Eye (tissue), 1 donor: ENCODE data around the gene LRSAM1.
A peak's percentile ranks its signal among the peaks of the same experiment; 100 is the strongest.

ENCODE experiments used
- DNase-seq: peaks from one replicate; pipeline ENCODE4 v3.0.0-alpha.2; 2015

LRSAM1 gene

GRCh38 chr9:127519301-127520166, 68.2 kb downstream of the LRSAM1 start:
- DNase-seq, result no peak

DNA sequence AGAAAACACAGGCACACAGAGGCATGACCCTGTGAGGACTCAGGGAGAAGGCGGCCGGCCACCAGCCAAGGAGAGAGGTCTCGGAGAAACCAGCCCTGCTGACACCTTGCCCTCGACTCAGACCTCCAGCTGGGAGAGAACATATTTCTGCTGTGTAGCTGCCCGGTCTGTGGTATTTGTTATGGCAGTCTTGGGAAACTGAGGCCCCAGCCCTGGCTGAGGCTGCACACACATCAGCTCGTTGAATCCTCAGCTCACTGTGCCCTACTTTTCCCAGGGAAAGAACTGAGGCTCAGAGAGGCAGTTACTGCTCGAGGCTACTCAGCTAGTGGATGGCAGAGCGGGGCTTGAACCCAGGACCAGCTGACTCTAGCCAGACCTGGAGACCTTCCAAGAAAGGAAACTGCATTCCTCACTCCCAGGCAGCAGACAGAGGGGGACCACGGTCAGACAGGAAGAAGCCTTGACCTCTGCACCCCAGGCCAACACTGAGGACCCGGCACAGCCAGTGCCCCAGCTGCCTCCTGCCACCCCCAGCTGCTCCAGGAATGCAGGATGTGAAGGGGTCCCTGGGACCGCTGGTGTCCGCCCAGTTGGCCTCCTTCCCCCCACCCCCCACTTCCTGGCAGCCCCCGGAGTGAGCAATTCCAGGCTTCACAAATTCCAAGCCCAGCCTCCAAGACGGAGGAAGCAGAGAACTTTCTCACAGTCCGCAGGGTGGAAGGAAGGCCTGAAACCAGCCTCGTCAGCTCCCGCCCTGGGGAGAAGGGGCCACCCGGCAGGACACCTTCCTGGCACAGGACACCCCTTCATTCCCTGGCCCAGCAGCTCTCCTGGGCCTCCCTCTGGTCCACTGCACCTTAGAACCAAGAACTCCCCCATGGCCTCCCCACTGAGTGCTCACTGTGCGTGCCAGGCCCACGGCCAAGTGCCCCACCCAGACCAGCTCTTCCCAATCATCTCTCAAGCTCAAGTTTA, 69.9 kb downstream of the LRSAM1 start:
- peak; percentile 51 for DNase-seq

DNA sequence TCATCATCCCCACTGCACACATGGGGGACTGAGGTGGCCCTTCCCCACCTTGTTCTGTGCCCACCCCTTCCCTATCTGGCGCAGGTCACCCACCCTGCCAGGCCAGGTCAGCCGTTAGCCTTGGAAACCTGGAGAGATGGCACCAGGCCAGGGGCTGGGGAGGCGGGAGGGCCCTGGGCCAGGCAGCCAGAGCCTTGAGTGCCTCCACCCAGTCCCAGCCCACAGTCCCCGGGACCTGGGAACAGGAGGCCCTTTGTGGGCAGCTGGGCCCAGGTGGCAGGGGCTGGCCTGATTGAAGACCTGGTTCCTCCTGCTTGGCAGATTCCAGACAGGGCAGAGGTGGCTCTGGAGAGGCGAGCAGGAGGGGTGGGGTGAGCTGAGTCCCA, 70.6 kb downstream of the LRSAM1 start:
- DNase-seq, result no peak

DNA sequence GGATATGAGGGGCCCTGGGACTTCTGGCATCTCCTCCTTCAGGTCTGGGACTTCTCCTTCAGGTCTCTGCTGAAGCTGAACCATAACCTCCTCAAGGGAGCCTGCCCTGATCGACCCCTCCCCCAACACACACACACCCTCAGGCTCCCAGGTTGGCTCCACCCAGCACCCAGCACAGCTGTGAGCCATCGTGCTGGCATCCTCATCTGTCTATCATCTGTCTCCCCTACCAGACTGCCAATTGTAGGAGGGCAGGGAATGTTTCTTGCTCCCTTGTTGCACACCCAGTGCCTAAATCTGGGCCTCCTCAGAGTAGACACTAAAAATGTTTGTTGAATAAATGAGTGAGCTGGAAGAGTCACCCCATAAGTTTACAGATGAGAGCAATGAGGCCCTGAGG, 71.4 kb downstream of the LRSAM1 start:
- DNase-seq, result no peak

- no peak for DNase-seq
These were observed 72.1 kb downstream of the LRSAM1 start for GRCh38 chr9:127523312-127523851.

DNA sequence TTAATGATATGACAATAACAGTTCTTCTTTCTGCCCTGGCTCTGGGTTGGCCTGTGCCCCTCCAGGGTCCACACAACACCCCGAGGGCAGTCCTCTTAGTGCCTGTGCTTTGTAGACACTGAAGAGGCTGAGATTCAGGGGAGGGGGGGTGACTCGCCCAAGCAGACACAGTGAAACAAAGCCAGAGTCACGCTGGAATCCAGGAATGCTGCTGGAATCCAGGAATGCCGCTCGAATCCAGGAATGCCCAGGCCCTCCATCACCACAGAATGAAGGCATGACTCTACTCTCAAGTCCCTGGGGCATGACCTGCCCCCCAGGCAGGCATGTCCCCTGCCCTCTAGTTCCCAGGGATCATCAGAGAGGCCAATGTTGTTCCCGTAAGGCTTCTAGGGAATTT, 73.1 kb downstream of the LRSAM1 start:
- no peak for DNase-seq

DNA sequence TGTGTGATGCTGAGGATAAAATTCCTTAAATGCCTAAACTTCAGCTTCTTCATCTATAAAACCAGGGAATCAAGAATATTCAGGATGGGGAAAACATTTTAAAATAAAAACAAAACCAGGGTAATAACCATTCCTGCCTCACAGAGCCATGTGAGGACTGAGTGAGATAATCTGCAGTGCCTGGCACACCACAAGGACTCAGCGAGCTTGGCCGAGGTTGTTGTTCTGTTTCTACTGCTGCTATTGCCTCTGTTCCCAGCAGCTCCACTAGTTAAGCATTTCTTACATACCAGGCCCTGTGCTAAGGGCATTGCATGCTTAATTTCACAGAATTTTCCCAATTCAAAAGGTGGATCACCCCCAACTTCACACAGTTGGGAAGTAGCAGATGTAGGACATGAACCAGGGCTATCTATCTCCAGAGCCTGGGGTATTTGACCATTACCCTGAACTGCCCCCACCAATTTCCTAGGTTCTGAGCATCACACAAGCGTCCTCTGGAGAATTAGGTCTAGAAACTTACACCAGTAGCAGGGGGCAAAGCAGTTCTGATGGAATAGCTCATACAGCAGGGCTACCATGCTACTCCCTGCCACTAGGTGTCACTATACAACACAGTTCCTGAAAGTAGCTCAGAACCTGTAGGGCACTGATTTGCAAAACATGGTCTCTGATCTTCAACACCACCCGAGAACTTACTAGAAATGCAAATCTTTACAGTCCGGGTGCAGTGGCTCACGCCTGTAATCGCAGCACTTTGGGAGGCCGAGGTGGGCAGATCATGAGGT, 74.3 kb downstream of the LRSAM1 start:
- DNase-seq, result no peak

GRCh38 chr9:127526655-127527559, 75.6 kb downstream of the LRSAM1 start:
- no peak for DNase-seq

GRCh38 chr9:127527560-127528268, 76.4 kb downstream of the LRSAM1 start:
- no peak for DNase-seq

- no peak for DNase-seq
These were observed 77.3 kb downstream of the LRSAM1 start for GRCh38 chr9:127528422-127529251.

DNA sequence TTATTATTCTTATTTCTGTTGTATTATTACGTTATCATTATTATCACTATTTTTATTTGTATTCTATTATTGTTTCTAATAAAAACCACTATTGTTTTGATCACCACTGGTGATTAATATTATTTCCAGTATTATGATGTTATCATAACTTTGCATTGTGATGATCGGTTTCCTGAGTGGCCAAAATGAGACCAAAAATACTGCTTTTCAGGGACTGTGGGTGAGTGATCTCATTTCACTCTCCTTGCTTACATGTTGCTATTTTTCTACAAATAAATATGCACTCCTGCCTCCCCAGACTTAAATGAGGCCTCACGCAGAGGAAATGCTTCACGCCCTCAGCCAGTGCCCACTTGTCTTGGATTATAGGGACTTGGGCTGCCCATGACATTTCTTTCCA, 78.4 kb downstream of the LRSAM1 start:
- no peak for DNase-seq

DNA sequence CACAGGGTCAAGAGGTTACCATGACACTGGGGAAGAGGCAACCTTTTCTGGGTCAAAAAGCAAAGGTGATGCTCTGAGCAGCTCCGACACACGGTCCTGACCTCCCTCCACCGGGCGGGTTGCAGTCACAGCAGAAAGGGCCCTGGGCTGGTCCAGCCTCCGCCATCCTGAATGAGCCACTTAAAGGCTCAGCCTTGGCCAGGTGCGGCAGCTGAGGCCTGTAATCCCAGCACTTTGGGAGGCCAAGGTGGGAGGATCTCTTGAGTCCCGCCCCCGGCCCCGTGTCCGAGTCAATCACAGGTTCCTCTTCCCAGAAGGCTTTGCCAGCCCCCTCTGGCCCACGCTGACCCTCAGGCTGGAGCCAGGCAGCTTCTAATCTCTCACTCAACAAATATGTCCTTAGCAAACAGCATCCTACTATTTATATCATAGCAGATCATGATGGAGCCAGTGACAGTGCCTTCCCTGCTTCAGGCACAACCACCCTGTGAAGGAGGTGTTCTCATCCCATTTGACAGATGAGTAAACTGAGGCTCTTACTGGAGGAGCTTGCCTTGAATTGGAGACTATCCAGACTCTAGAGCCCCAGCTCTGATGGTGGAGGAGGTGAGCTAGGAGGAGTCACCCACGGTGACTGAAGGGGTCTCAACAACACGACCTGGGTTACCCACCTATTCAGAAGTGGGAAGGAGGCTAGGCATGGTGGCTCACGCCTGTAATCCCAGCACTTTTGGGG, 79.1 kb downstream of the LRSAM1 start:
- DNase-seq, result no peak

DNA sequence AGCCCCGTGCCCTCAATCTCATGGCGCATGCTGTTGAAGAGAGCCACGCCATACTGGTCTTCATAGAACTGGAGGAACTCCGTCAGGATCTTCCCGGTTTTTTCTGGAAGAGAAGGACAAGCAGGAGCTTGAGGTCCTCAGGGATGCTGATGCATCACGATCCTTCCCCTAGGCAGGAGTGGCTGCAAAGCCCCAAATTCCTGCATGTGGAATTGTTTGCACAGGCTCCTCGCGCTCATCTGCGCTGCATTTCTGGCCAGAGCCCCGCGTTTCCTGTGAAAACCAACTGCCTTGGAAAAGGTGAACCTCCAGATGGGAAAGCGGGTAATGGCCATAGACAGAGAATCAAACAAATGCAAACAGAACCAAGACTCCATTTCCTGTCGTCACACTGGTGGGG, 80.4 kb downstream of the LRSAM1 start:
- no peak for DNase-seq

GRCh38 chr9:127534250-127534906, 83.1 kb downstream of the LRSAM1 start:
- DNase-seq, result no peak

DNA sequence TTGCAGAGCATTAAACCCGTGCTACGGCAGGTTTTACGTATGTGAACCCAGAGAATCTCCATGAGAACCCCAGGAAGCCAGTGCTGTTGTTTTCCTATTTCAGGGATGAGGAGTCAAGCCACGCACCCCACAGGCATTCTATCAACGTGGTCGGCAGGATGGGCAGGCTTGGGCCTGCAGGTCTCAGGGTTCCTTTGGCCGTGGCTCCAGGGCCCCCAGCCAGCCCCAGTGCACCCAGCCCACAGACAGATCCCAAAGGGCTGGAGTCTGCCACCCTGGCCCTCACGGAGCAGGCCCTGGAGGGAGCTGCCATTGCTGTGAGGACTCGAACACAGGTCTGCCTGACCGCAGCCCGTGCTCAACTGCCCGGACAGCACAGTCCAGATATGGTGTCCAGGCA, 83.6 kb downstream of the LRSAM1 start:
- DNase-seq, result no peak

DNA sequence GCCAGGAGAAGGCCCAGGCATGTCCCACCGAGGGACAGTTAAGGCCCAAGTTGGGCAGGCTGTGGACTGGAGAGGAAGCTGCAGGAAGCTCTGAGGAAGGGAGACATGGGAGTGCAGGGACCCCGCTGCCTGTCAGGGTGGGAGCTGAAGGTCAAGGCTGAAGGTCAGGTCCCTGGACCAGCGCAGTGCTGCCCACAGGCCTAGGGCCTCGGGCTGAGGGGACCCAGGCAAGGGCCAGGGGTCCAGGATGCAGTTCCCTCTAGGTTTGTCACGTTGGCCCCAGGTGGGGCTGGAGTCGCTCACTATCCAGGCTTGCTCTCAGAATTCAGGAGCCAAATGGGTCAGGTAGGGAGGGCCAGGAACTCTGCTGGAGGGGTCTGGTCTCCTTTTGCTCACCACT, 84.1 kb downstream of the LRSAM1 start:
- no peak for DNase-seq

DNA sequence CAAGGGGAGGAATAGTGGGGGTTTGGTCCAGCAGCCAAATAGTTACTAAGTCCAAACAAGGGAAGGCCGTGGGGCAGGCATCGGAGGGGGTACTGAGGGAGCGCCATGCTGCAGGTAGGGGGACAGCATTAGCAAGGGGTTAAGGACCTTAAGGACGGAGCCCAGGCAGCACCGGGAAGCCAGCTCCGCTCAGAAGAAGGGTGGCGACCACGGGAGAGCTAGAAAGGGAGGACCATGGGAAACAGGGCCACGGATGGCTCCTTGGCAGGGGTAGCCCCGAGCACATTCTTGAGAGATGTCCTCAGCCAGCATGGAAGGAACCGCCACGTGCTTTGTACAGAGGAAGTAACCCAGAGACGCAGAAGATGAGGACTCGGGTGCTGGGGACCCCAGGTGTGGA, 84.5 kb downstream of the LRSAM1 start:
- DNase-seq, result no peak

GRCh38 chr9:127536499-127536898, 85.2 kb downstream of the LRSAM1 start:
- DNase-seq, result no peak

DNA sequence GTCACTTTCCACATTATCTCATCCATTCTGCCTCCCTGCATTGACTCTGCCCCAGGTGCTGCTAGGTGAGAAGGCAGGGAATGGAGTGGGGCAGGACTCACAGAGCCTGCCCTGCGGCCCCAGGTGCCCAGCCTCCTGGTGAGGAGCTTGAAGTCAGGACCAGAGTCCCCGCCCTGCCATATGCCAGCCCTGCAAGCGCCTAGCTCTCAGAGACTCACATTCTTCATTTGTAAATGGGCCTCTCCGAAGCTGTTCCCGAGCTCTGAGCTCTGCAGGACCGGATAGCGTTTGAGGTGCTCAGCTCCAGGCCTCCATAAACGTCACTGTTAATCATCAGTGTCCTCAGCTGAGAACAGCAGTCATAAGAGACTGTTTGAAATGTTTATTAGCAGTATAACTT, 85.7 kb downstream of the LRSAM1 start:
- DNase-seq, result no peak
